ENCODE results near the gene CAND1. TPM values are rescaled to one million over a fixed set of nuclear protein-coding genes. Genes with fewer than 3 reads are reported as not detected.

The CAND1 gene
- total RNA-seq, 1 experiment from 2014 or later = 190 TPM

DNA sequence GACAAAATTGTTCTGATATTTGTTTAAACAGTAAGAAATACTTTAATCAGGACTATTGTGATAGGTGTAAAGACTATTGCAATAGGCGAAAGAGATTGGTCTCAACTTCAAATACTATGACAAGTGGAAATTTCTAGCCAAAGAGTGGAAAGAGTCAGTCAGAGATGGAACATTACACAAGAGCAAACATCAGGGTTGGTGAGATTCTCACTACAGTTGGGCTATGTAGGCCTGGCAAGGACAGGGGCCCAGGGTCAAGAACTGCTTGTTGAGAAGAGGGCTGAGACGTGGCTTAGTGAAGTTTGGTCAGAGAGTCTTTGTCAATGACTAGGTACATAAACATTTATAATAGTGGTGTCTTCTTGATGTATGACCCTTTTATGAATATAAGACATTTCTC, 19.4 kb downstream of the CAND1 start:
- CTCF ChIA-PET = interaction anchor here (0.6 kb wide), 1 partner anchor 311 kb away, joined by 8 read pairs; no protein-coding TSS in a partner anchor

DNA sequence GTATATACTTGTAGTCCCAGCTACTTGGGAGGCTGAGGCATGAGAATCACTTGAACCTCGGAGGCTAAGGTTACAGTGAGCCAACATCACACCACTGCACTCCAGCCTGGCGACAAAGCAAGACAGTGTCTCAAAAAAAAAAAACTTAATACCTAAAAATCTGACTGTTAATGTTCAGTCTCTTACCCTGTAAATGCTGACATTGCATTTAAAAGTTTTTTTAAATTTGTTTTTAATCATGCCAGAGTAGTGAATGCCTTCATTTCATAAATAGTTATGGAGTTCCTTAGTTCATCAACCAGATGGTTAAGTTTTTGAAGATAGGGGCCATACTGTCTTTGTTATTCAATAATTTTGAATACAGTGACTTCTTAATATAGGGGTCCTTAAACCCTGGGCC, 21.2 kb downstream of the CAND1 start:
- ChIA-PET POLR2A (no interaction called here), CTCF (no interaction called here)
- H3K36me3 ChIP-seq (ENCODE audit: control insufficient read depth, insufficient read depth, low read length) = peaks cover 4% of the 10 kb centered on the region
- intact Hi-C loops (cut with micrococcal nuclease; ENCODE audit: unreplicated experiment) = no loop called here
- TF ChIP-seq, protein P1, sequence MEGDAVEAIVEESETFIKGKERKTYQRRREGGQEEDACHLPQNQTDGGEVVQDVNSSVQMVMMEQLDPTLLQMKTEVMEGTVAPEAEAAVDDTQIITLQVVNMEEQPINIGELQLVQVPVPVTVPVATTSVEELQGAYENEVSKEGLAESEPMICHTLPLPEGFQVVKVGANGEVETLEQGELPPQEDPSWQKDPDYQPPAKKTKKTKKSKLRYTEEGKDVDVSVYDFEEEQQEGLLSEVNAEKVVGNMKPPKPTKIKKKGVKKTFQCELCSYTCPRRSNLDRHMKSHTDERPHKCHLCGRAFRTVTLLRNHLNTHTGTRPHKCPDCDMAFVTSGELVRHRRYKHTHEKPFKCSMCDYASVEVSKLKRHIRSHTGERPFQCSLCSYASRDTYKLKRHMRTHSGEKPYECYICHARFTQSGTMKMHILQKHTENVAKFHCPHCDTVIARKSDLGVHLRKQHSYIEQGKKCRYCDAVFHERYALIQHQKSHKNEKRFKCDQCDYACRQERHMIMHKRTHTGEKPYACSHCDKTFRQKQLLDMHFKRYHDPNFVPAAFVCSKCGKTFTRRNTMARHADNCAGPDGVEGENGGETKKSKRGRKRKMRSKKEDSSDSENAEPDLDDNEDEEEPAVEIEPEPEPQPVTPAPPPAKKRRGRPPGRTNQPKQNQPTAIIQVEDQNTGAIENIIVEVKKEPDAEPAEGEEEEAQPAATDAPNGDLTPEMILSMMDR (IDR thresholded peaks at IDR 0.05) = no peak
- TF ChIP-seq, protein P2, sequence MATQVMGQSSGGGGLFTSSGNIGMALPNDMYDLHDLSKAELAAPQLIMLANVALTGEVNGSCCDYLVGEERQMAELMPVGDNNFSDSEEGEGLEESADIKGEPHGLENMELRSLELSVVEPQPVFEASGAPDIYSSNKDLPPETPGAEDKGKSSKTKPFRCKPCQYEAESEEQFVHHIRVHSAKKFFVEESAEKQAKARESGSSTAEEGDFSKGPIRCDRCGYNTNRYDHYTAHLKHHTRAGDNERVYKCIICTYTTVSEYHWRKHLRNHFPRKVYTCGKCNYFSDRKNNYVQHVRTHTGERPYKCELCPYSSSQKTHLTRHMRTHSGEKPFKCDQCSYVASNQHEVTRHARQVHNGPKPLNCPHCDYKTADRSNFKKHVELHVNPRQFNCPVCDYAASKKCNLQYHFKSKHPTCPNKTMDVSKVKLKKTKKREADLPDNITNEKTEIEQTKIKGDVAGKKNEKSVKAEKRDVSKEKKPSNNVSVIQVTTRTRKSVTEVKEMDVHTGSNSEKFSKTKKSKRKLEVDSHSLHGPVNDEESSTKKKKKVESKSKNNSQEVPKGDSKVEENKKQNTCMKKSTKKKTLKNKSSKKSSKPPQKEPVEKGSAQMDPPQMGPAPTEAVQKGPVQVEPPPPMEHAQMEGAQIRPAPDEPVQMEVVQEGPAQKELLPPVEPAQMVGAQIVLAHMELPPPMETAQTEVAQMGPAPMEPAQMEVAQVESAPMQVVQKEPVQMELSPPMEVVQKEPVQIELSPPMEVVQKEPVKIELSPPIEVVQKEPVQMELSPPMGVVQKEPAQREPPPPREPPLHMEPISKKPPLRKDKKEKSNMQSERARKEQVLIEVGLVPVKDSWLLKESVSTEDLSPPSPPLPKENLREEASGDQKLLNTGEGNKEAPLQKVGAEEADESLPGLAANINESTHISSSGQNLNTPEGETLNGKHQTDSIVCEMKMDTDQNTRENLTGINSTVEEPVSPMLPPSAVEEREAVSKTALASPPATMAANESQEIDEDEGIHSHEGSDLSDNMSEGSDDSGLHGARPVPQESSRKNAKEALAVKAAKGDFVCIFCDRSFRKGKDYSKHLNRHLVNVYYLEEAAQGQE (IDR thresholded peaks at IDR 0.05; ENCODE audit: insufficient read depth in 1 of 2, low read depth in 2 of 2, low read length in 1 of 2) = no peak
- no peak for TF ChIP-seq SIN3A (IDR thresholded peaks at IDR 0.05; ENCODE audit: borderline replicate concordance, insufficient read depth, low read depth, low read length)
- TF ChIP-seq TCF7L2 (IDR thresholded peaks at IDR 0.05; ENCODE audit: low read depth, low read length) = no peak
- no peak for TF ChIP-seq POLR2AphosphoS5 (IDR thresholded peaks at IDR 0.05; ENCODE audit: low read depth, low read length)
- ATAC-seq = no peak
- in situ Hi-C loops (cut with HindIII; ENCODE audit: low pct_unique_long_range_greater_than_20kb, low sequenced_read_pairs) = no loop called here
- no peak for DNase-seq (ENCODE audit: low read depth, low spot score)
- no peaks in the 10 kb centered on the region for H3K27me3 ChIP-seq (ENCODE audit: control insufficient read depth, insufficient read depth, low read length)
- BruUV-seq (replicated peaks) = no TSS peak
- H3K4me1 ChIP-seq (ENCODE audit: control insufficient read depth, insufficient read depth, low read length) = no peaks in the 10 kb centered on the region
- H3K27ac ChIP-seq (ENCODE audit: low read length) = no peak overlapping the region
- no peaks in the 10 kb centered on the region for H3K9me3 ChIP-seq (ENCODE audit: control insufficient read depth, insufficient read depth, low read depth, low read length)
- H3K4me3 ChIP-seq (ENCODE audit: low read depth in 2 of 2, low read length in 2 of 2) = no peak overlapping the region

More for the DNA sequence above, 19.4 kb downstream of the CAND1 start:
- no TSS peak for BruUV-seq (replicated peaks)
- in situ Hi-C loops (cut with HindIII; ENCODE audit: low pct_unique_long_range_greater_than_20kb, low sequenced_read_pairs) = no loop called here
- no peaks in the 10 kb centered on the region for H3K9me3 ChIP-seq (ENCODE audit: control insufficient read depth, insufficient read depth, low read depth, low read length)
- H3K27me3 ChIP-seq (ENCODE audit: control insufficient read depth, insufficient read depth, low read length) = no peaks in the 10 kb centered on the region
- H3K4me1 ChIP-seq (ENCODE audit: control insufficient read depth, insufficient read depth, low read length) = no peaks in the 10 kb centered on the region
- POLR2A ChIA-PET = no interaction called here
- DNase-seq (ENCODE audit: low read depth, low spot score) = no peak
- H3K36me3 ChIP-seq (ENCODE audit: control insufficient read depth, insufficient read depth, low read length) = peaks cover 4% of the 10 kb centered on the region; the same call in 1 of the 2 replicates
- intact Hi-C loops (cut with micrococcal nuclease; ENCODE audit: unreplicated experiment) = no loop called here
- TF ChIP-seq TCF7L2 (IDR thresholded peaks at IDR 0.05; ENCODE audit: low read depth, low read length) = no peak
- TF ChIP-seq, protein P1 (IDR thresholded peaks at IDR 0.05) = no peak
- no peak for TF ChIP-seq SIN3A (IDR thresholded peaks at IDR 0.05; ENCODE audit: borderline replicate concordance, insufficient read depth, low read depth, low read length)
- no peak for TF ChIP-seq POLR2AphosphoS5 (IDR thresholded peaks at IDR 0.05; ENCODE audit: low read depth, low read length)
- TF ChIP-seq, protein P2 (IDR thresholded peaks at IDR 0.05; ENCODE audit: insufficient read depth in 1 of 2, low read depth in 2 of 2, low read length in 1 of 2) = no peak
- H3K27ac ChIP-seq (ENCODE audit: low read length) = no peak overlapping the region
- H3K4me3 ChIP-seq (ENCODE audit: low read depth in 2 of 2, low read length in 2 of 2) = no peak overlapping the region
- ATAC-seq = no peak
